NCI-H2227 treated with DMSO at 0.1 percent for 48 hours (cell line): Measurements from ENCODE around the gene TNFRSF11A.

Experiments used
- DNase-seq: peaks from one replicate; lab custom pipeline; 2025; lab: John Stamatoyannopoulos, UW

TNFRSF11A gene

DNA sequence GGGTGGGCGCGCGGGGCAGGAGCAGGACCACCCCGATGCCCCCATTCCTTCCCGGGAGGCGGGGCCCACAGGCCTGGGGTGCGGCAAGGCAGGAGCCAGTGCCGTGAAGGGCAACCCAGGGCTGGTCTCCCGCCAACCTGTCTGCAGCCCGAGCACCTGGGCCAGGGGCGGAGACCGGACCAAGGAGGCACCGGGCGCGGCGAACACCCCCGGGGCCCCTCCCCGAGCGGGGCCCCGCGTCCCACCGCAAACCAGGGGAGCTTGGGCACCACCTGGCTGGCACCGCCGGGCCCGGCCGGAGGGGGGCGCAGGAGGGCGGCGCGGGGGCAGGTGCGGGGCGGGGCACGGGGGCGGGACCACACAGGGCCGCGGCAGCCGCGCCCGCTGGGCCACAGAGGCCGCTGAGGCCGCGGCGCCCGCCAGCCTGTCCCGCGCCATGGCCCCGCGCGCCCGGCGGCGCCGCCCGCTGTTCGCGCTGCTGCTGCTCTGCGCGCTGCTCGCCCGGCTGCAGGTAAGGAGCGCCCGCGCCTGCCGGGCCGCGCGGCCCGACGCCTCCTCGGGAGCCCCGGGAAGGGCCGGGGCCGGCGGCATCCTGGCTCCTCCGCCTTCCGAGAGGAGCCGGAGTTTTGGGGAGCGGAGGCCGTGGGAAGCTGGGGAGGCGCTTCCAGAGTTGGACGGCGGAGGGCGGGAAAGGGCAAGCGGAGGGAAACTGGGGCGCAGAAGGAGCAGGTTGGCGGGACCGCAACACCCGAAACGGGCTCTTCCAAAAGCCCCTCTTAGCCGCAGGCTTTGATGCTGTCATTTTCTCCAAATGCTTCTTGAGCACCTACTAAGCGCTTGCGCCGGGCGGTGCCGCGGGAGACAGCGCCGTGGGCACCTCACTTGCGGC, at the start of gene TNFRSF11A:
TNFRSF11A (plus strand) TSS at position 394 of the 889 bp plus-strand sequence; CDS start at position 437, 43 bp downstream.
- DNase-seq = no peak

- DNase-seq = no peak
These were observed 48.1 kb upstream of the TNFRSF11A start for GRCh38 chr18:62277045-62277444.

DNA sequence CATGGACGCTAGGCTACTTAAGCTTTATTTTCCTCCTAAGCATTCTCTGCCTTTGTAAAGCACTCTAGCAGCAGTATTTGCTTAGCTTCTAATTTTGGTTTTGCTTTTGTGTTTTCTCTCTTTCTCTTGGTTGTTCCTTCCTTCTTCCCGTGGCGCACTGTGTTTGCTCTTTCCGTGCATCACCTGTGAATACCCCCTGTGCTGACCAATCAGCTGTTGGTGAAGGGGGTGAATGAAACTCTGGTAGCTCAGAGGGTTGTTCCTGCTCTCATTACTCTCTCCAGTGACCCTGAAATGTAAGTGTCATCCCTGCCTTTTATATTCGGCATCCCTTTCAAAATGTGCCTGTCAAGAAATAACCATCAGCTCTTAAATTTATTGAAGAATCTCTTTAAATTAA, 45.5 kb upstream of the TNFRSF11A start:
- DNase-seq = no peak

DNA sequence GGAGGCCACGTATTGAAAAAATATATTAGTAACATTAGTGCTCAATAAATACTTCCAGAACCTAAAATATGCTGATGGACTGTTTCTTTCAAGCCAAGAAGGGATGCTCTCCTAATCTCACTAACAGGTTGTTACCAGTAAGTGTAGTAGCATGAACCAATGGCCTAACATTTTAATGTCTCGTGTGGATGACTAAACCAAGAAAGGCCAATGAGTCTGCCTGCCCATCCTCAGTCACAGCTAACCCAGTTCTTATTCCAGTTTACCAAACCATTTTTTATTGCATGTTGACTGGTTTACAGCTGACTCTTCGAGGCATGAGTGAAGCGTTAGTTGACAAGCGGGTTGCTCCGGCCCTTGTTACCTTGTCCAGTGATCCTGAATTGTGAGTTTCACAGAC, 45.1 kb upstream of the TNFRSF11A start:
- no peak for DNase-seq

- DNase-seq = no peak
These were observed 44.3 kb upstream of the TNFRSF11A start for GRCh38 chr18:62280786-62281185.

GRCh38 chr18:62281684-62282083, 43.4 kb upstream of the TNFRSF11A start:
- no peak for DNase-seq

DNA sequence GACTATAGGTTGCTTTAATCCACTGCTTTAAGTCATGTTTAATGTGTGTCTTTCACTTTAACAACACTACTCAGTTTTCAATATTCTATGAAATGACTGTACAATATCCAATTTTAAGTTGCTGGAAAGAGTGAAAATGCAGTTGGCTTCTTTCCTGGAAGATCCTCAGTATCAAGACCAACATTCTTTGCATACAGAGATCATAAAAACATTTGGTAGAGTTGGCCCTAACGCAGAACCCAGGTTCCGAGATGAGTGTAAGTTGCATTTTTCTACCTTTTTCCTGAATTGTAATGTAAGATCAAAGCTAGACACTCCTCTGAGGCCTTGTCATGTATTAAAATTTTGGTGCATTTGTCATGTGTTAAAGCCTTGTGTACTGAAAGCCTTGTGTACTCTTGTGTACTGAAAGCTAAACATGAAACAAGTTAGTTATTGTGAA, 42.9 kb upstream of the TNFRSF11A start:
- DNase-seq = no peak

DNA sequence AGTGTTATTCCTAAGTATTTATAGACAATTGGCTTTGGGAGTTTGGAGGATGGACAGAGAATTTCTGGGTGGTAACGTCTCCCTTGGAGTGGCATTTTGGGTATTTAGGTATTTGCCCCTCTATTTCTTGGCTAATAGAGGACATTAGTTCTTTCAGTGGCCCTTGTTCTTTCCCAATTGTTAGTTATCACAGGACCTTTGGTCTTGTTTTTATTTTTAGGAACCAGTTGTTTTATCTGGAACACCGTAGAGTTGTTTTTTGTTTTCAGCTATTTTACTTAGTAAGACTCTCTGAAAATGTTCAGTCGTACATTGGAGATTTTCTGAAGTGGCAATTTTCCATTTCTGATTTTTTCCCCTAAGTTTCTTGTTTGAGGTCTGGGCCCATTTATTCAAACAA, 40.5 kb upstream of the TNFRSF11A start:
- DNase-seq = no peak

- no peak for DNase-seq
These were observed 39.8 kb upstream of the TNFRSF11A start for GRCh38 chr18:62285281-62285680.

DNA sequence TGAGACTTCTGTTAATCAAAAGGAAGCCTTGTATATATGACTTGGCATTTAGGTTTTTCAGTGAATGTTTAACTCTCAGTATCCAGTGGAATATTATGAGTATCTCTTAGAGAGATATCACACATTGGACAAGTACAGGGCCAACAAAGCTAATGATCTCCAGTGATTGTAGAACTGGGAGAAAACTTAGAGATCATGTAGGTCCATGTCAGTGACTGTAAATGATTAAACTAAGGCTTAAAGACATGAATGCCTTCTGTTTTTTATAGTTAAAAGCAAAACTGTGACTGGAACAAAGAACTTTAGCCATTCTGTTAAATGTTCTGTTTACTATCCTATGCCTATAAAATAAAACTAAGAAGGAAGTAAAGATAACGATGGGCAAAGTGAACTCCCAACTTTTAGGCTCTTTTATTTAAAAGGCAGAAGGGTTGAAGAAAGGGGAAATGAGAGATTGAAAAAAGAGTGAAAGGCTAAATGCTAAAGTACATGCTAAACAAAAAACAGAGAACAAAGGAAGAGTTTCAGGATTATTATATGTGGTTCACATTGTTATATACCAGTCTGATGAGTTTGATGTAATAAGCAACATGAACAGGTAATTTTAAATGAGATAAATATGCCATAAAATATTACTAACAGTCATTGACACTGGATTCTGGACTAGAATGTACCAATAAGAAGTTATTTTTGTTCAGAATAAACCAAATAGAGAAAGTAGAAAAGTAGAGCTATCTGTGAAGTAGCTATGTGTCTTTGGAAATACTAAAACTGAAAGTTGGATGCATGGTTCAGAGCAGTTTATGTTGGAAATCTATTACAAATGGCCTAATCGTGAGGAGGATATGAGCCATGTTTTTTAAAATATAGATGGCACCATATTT, 37.1 kb upstream of the TNFRSF11A start:
- DNase-seq = no peak

DNA sequence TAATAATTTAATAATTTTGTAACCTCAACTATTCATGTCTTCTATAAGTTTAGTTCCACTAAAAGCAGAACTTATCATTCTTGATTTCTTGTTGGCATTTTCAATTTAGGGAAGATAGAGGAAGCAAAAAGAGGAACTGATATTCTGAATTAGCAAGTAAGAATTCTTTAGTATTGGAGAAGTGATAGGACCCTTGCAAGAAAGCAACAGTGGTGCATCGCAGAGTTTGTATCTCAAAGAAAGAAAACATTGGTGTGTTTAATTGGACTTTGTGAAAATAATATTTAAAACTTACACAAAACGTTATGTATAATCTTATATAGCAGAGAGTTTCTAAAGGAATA, 36.5 kb upstream of the TNFRSF11A start:
- DNase-seq = no peak

GRCh38 chr18:62289047-62289446, 36.1 kb upstream of the TNFRSF11A start:
- DNase-seq = no peak

DNA sequence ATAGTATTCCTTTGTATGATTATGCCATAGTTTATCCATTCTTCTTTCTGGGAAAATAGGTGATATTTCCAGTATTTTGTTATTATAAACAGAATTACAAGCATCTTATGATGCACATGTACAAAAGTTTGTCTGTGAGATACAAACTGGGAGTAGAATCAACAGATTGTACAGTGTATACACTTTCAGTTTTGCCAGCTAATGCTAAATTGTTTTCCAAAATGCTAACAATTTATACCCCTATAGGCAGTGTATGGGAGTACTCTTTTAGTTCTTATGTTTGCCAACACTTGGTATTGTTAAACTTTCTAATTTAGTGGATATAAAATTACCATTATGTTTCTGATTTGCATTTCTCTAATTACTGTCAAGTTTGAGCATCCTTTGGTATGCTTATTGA, 31.0 kb upstream of the TNFRSF11A start:
- no peak for DNase-seq

- DNase-seq = no peak
These were observed 24.6 kb upstream of the TNFRSF11A start for GRCh38 chr18:62300359-62300963.

DNA sequence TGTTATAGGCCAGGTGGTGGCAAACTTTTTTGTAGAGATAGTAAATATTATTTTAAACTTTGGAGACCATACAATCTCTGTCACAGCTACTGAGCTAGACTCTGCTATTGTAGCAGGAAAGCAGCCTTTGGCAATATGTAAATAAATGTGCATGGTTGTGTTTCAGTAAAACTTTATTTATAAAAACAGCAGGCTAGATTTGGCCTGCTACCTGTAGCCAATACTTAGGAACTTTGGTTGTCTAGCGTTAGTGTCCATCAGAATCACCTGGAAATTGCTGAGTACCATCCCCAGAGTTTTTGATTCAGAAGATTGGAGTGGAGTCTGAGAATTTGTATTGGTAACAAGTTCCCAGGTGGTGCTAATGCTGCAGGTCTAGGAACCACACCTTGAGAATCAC, 23.8 kb upstream of the TNFRSF11A start:
- no peak for DNase-seq

- no peak for DNase-seq
These were observed 12.3 kb upstream of the TNFRSF11A start for GRCh38 chr18:62312851-62313250.

DNA sequence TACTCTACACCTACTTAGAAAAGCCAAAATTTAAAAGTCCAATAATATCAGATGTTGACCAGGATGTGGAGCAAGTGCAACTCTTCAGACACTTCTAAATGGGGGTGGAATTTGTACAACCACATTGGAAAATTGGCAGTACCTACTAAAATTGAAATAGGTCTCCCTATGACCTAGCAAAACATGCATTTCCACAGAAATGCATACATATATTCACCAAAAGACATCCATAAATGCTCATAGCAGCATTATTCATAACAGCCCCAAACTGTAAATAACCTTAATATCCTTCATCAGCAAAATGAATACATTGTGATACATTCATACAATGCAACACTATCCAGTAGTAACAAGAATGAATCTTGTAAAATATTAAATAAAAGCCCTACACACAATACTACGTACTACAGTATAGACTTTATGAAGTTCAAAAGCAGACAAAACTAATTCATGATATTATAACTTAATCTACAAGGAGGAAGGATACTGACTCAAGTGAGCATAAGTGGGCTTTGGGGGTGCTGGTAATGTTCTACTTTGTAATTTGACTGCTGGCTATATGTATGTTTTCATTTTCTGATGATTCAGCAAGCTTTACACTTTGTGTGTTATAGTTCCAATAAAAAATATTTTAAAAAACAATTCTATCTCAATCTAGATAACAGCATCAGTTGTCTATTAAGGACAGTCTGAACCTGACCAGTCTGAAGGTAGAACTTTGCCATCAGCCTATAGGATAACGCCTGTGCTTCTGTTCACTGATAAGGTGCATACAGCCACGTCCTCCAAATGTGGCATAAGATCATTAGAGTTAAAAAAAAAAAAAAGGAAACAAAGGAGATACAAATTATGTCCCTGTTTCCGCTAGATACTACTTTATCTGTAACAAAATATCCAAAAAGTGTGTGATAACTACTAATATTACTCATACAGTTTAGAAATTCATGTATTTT, 6.6 kb upstream of the TNFRSF11A start:
- no peak for DNase-seq

DNA sequence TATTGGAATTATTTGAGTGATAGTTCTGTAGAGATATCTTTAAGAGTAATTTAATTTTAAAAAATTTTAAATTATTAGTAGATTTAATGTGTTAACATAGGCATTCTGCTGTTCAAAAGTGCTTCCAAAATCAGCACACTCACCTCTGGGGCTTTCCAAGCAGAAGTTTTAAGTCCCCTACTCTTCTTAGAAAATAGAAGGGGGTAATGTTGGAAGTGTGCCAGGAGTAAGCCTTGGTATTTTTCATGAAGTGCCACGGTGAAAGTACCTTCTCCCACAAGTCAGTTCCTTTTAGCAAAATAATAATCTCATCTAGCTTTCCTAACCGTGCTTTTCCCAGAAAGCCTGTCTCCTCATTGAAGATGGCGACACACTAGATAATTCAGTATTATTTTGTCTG, 3.9 kb upstream of the TNFRSF11A start:
- no peak for DNase-seq

- no peak for DNase-seq
These were observed 1.5 kb upstream of the TNFRSF11A start for GRCh38 chr18:62323483-62324180.

- no peak for DNase-seq
These were observed 805 bp upstream of the TNFRSF11A start for GRCh38 chr18:62324181-62324828.
